OCI-LY3 (cell line): ENCODE results near the gene USP54.
"Not testable (repeated sequence)": the region's sequence is repeated elsewhere in the genome, so short reads cannot be mapped to it uniquely, and the experiment has no call there.

ENCODE experiments used
- EZH2phosphoT487 ChIP-seq: fragments of 200-600 bp; shearing (Covaris generic); IDR thresholded peaks from 2 replicates; pipeline ENCODE4 v1.6.1; 2018; ENCODE audit warnings: antibody characterized with exemption, mixed run types, low read depth
- TF ChIP-seq, protein P1 (sequence below): fragments of 200-600, 300-600 bp; sonication (generic); IDR thresholded peaks from 2 replicates; pipeline ENCODE4 v1.5.1; 2014; ENCODE audit warnings: antibody characterized with exemption, low read length, low read depth

DNA sequence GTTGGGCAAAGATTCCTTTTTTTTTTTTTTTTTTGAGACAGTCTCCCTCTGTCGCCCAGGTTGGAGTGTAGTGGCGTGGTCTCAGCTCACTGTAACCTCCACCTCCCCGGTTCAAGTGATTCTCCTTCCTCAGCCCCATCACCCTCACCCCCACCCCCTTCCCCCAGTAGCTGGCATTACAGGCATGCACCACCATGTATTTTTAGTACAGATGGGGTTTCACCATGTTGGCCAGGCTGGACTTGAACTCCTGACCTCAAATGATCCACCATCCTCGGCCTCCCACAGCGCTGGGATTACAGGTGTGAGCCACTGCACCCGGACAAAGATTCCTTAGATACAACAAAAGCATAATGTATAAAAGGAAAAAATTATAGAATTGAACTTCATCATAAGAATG, 12.2 kb downstream of the USP54 start:
- TF ChIP-seq, protein P1, sequence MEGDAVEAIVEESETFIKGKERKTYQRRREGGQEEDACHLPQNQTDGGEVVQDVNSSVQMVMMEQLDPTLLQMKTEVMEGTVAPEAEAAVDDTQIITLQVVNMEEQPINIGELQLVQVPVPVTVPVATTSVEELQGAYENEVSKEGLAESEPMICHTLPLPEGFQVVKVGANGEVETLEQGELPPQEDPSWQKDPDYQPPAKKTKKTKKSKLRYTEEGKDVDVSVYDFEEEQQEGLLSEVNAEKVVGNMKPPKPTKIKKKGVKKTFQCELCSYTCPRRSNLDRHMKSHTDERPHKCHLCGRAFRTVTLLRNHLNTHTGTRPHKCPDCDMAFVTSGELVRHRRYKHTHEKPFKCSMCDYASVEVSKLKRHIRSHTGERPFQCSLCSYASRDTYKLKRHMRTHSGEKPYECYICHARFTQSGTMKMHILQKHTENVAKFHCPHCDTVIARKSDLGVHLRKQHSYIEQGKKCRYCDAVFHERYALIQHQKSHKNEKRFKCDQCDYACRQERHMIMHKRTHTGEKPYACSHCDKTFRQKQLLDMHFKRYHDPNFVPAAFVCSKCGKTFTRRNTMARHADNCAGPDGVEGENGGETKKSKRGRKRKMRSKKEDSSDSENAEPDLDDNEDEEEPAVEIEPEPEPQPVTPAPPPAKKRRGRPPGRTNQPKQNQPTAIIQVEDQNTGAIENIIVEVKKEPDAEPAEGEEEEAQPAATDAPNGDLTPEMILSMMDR: not testable (repeated sequence)
- not testable (repeated sequence) for TF ChIP-seq EZH2phosphoT487
